GM12872 (cell line): ENCODE results near the gene KLHL12.

Source experiments
- CTCF ChIP-seq: IDR thresholded peaks from 3 replicates; pipeline ENCODE4 v1.5.1; 2011; ENCODE audit warnings: low read depth, mild to moderate bottlenecking, low read length, moderate library complexity; ENCODE audit not compliant: insufficient read depth

The KLHL12 gene

DNA sequence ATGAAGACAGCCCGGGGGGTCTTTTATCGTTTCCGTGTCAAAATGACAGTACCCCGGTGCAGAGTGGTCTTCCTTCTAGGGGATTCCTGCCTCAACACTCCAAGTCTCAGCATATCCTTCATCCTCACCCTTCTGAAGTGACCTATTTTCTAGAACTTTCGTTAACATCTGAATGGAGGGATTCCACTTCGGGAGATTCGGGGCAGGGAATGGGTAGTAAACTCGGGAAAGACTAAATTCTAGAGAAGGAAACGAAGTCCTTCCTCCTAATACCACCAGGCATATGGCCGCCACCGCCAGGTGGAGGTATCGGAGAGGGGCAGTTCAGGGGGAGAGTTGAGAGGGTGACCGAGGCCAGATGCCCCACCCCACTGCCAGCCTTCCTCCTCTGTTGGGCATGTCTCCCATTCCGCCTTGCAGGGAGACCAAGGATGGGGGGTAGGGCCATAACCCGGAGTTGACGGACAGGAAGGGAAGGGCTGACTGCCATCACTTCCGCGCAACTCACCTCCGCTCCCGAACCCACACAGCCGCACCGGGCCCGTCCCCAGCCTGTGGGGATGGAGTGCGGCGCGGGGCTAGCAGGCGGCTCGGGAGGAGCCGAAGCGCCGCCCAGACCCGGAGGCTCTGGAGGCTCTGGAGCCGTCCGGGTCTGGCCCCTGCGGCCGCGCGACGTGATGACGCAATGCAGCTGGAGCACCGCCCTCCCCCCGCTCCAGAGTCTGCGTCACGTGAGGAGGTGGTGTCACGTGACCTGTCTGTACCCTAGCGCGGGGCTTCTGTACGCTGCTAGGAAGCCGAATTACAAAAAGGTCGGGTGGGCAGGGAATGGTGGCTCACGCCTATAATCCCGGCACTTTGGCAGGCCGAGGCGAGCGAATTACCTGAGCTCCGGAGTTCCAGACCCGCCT lies at the start of gene KLHL12:
KLHL12 (minus strand) TSS at position 654 of the 911 bp plus-strand sequence. CDS start 2,072 bp downstream, outside the sequence.
- TF ChIP-seq CTCF = peak; percentile 69

GRCh38 chr1:202976633-202977032 lies 49.6 kb upstream of the KLHL12 start:
- TF ChIP-seq CTCF = no peak

DNA sequence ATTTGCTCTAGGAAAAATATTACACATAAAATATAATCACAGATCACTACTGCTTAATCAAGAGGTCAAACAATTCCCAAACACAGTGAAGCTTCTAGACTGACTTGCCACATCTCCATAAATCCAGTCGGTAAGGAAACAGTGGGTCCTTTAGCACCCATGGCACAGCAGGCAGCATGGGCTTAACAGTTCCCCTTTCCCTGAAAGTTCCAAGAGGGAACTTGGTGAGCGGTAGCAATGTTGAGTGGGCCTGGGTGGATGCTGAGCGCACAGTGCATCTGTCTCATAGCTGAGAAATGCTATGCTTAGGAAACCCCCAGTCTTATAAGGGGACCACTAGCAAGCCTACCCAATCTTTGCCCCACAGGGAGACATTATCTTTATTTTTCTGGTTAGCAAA lies 47.8 kb upstream of the KLHL12 start:
- no peak for TF ChIP-seq CTCF

GRCh38 chr1:202972046-202972445 lies 45.0 kb upstream of the KLHL12 start:
- no peak for TF ChIP-seq CTCF

- peak; percentile 88 for TF ChIP-seq CTCF
Measured at GRCh38 chr1:202968895-202969295, 41.9 kb upstream of the KLHL12 start.

GRCh38 chr1:202968351-202968750 lies 41.3 kb upstream of the KLHL12 start:
- no peak for TF ChIP-seq CTCF

GRCh38 chr1:202967684-202968281 lies 40.7 kb upstream of the KLHL12 start:
- TF ChIP-seq CTCF = no peak
